Hematopoietic multipotent progenitor cell treated with erythropoietin and hydrocortisone succinate and interleukin-3 and kit ligand, for 6 days (in vitro differentiated cells): ENCODE data around the gene MAPK1.
"Not testable (repeated sequence)": the region's sequence is repeated elsewhere in the genome, so short reads cannot be mapped to it uniquely, and the experiment has no call there.

Experiments used
- DNase-seq: peaks from one replicate; pipeline ENCODE4 v3.0.0-alpha.2; 2015

Gene MAPK1

DNA sequence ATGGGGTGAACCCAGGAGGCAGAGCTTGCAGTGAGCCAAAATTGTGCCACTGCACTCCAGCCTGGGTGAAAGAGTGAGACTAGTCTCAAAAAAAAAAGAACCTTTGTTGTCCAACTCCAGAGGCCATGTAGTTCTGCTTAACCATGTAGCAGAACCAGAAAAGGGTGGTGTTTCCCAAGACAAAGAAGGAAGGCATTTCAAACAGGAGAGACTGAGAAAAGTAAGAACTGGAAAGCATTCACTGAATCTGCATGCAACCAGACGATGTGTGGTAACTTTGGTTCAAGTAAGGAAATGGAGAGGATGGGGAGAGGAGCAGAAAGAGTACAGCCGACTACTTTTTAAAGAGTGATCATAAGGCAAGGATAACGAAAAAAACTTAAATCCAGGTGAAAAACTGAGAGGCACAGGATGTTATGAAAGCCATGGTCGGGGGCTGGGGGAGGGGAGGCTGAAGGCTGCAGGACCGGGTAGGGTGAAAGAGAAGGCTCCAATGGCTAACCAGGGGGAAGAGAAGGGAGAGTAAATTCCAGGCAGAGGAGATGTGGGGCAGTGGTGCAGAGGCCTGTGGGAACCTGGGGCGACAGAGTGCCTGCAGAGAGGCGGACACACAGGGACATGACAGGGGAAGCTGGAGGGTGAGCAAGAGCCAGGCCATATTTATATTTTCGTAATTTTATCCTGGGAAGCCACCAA is 48.8 kb downstream of the MAPK1 start:
- no peak for DNase-seq

DNA sequence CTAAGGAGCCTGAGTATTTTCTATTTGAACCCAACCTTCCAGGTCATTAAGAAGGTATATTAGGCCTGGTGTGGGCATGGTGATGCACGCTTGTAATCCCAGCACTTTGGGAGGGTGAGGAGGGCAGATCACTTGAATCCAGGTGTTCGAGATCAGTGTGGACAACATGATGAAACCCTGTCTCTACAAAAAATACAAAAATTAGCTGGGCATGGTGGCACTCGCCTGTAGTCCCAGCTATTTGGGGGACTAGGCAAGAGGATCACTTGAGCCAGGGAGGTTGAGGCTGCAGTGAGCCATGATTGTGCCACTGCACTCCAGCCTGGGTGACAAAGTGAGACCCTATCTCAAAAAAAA is 50.0 kb downstream of the MAPK1 start:
- DNase-seq: not testable (repeated sequence)

DNA sequence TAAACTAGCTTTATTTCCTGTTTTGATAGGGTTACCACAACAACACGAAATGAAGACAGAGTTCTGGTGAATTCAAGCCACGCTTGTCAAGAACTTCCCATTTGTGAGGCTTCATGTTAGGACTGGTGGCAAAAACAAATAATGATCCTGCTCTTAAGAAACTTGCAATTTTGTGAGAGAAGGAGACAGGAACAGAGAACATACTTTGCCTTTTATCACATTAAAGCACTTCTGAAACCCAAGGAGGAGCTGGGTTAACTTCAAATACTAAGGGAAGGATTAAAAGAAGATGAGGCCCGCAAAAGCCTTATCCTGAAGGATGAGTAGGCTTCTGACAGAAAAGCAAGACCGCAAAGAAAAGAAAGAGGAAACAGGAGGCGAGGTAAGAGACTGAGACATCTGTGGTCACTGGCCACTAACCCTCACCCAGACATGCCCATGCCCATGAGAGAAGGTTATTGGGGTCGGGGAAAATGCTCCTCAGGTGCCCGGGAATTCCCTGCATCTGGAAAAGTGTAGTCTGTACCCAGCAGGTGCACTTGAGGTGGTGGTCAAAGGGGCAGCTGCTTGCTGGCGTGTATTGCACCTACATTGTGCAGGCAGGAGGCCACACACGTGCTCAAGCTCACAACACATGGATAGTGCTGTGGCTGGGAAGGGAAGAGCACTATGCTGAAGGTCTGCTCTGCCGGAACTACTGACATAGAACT is 50.5 kb downstream of the MAPK1 start:
- DNase-seq: peak; percentile 92

DNA sequence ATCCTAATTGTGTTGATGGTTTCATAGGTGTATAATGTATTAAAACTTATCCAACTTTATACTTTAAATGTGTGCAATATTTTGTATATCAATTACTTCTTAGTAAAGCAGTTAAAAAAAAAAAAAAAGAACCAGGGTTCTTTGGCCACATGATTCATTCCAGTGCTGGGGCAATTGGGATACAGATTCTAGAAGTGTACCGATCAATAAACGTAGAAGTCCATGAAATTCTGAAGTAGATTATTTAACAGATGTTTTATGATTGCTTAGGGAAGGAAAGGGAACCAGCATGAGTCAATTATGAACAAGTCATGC is 51.0 kb downstream of the MAPK1 start:
- no peak for DNase-seq

DNA sequence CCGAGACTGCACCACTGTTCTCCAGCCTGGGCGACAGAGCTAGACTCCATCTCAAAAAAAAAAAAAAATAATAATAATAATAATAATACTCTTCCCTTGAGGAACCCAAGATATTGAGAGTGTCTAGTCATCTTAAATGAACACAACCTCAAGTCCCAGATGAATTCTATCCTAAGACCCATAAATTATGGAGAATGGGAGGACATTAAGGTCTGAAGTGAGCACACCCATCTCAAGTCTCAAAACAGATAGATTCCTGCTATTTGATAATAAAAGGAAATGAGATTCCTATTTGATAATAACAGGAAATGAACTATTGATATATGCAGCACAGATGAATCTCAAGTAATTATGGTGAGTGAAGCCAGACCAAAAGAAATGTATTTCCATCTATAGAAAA is 51.5 kb downstream of the MAPK1 start:
- no peak for DNase-seq

DNA sequence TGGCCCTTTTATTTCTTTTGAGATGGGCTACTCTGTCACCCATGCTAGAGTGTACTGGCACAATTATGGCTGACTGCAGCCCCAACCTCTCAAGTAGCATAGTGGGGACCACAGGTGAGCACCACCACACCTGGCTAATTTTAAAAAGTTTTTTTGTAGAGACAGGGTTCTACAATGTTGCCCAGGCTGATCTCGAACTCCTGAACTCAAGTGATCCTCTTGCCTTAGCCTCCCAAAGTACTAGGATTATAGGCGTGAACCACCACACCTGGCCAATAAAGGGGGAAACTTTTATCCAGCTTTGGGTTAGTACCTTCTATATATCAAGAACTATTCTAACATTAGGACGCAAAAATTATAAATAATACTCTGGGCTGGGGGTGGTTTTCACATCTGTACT is 52.1 kb downstream of the MAPK1 start:
- no peak for DNase-seq

DNA sequence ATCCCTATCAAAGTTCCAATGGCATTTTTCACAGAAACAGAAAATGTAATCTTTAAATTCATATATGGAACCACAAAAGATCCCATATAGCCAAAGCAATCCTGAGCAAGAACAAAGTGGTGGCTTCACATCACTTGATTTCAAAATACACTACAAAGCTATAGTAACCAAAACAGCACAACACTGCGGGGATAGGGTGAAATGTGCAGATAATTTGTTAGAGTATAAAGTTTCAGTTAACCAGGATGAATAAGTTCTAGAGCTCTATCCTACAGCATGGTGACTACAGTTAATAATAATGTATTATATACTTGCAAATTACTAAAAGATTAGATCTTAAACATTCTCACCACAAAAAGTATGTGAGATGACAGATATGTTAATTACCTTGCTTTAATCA is 55.5 kb downstream of the MAPK1 start:
- no peak for DNase-seq

DNA sequence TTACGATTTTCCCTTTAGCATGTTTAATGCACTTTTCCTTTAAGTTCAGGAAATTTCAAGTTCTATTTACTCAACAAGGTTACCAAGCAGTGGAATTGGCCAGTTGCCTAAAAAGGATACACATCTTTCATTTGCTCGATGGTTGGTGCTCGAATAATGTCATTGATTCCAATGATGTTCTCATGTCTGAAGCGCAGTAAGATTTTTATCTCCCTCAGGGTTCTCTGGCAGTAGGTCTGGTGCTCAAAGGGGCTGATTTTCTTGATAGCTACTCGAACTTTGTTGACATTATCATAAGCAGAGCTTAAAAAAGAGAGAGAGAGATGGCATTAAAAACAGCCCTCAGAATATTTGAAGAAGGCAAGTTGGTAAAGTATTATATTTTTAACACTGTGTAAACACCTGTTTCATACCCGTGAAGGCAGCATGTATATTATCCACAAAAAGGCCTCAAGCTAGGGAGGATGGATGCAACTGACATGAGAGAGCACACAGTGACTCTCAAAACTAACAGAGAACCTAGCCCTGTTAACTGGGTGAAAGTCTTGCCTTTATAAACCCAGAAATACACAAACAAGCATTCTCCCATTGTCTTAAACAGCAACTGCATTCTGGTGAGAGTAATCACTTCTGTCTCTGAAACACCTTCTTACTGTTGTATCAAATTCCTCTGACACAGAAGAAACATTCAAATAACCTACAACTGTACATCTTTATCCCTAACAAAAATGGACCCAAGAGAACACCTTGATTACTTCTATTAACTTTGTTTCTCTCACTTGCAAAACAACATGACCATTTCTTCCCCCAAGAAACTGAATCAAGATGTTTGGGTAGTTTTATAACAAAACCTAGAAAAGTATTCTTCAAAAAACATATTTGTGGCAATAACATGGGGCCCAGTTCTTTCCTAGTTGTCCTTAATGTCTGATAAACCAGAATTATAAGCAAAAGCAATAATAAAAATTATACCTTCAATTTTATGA is 59.6 kb downstream of the MAPK1 start:
- no peak for DNase-seq

DNA sequence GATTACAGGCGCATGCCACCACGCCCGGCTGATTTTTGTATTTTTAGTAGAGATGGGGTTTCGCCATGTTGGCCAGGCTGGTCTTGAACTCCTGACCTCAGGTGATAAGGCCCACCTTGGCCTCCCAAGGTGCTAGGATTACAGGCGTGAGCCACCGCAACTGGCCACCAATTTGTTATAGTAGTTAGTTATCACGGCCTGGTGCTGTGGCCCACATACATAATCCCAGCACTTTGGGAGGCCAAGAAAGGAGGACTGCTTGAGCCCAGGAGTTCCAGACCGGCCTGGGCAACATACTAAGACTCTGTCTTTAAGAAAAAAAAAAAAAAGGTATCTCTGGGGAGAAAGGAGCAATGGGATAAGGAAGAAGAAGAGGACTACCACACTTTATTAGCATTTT is 62.1 kb downstream of the MAPK1 start:
- not testable (repeated sequence) for DNase-seq

DNA sequence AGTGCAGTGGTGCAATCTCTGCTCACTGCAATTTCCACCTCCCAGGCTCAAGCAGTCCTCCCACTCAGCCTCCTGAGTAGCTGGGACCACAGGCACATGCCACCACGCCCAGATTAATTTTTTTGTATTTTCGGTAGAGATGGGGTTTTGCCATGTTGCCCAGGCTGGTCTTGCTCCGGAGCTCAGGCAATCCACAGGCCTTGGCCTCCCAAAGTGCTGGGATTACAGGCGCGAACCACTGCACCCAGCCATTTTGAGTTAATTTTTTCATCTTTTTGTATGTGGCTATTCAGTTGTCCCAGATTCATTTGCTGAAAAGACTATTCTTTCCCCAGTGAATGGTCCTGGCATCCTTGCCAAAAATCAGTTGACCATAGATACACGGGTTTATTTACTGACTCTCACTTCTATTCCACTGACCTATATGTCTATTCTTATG is 63.6 kb downstream of the MAPK1 start:
- DNase-seq: no peak

DNA sequence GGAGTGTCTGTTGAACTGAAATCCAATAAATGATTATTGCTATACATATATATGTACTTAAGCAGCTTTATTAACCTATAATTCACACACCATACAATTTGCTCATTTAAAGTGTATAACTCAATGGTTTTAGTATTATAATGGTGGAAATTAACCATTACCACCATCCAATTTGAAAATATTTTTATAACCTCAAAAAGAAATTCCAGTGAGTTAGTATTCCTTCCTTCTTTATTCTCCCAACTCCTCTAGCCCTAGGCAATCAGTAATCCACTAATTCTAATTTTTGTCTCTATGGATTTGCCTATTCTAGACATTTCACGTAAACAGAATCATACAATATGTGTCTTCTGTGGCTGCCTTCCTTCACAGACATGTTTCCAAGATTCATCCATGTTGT is 64.8 kb downstream of the MAPK1 start:
- DNase-seq: no peak

DNA sequence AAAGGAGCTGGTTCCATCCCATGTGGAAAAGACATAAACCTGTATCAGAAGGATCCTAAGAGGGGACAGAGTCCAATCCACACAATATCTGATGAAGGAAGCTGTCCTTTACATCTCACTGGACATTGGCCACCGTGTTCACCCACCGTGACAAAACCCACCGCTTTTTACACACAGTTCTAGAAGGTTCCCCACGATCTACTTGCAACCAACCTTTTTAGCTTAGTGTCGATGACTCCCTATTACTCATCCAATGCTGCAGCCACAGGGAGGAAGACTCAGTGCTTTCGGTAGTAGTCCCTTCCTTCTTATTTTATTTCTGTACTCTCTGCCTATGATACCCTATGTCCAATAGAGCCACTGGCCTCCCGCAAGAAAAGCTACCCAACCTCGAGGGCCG is 65.4 kb downstream of the MAPK1 start:
- no peak for DNase-seq

DNA sequence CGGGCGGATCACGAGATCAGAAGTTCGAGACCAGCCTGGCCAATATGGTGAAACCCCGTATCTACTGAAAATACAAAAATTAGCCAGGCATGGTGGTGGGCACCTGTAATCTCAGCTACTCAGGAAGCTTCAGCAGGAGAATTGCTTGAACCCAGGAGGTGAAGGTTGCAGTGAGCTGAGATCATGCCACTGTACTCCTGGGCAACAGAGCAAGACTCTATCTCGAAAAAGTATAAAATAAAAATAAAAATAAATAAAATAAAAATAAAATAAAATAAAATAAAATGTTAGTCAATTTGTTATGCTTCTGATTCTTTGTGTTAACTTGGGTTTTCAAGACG is 66.2 kb downstream of the MAPK1 start:
- DNase-seq: not testable (repeated sequence)

DNA sequence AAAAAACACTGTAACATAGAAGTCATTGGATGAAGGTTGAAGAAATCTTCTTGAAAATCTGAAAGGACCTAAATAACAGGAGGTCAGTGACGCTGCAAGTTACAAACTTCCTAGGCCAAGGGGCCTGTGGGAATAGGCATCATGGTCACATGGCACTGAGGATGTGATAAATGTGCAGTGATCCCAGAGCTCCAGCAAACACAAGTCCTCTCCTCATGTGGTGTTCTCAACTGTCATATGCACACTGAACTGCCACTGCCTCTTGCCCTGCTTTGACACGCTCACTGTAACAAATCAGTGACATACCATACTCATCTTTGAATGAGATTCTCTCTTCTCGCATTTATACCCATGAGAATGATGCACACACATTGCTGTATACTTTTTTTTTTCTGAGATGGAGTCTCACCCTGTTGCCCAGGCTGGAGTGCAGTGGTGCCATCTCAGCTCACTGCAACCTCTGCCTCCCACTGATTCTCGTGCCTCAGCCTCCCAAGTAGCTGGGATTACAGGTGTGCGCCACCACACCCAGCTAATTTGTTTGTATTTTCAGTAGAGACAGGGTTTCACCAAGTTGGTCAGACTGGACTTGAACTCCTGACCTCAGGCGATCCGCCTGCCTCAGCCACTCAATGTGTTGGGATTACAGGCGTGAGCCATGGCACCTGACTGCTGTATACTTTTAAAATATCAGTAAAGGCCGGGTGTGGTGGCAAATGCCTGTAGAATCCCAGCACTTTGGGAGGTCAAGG is 66.7 kb downstream of the MAPK1 start:
- no peak for DNase-seq

DNA sequence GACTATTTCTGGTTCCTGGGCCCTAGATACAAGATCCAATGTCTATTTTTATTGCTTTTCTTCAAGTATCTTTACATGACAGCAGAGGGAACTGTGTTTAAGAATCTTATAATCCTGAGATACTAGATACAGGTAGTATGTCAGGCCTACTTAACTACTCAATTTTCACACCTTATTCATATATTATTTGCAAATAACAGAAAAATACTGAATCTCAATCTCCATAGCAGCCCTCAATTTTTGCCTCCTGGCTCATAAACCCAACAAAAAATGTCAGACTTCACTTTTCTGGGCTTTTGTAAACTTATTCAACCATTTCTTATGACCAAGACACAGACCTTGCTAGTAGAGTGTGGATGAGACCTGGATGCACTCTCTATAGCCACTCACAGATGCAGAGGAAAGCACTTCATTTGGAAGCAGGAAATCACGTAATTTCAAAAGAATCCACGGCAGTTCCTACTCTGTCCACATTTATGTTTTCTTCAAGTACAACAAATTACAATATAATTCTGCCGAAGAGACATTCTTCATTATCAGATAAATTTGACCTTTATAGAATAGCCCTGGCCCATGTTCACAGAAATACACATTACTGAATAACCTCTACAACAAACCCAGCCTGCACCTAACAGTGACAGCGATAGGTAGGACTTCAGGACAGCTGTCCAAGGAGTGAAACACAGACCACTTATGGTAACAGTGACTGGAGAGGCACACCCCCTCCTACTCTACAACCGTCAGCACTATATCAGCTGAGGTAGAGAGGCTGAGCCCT is 69.8 kb downstream of the MAPK1 start:
- no peak for DNase-seq

DNA sequence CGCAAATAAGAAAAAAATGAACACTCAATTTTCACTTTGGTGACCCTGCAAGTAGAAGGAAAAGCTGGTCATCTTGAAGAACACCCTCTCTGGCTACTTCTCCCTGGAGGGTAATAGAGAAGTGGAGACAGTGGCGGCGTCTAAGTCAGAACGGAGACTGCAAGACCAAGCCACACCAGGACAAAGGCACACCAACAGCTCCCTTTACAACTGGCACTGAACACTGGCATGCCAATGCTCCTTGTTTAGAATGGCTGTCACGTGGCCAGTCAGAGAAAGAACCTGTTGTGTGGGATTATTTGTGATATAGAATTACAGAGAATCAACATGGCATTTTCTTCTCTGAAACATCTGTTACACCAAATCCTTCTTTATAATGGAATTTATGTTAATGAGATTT is 70.6 kb downstream of the MAPK1 start:
- DNase-seq: no peak

DNA sequence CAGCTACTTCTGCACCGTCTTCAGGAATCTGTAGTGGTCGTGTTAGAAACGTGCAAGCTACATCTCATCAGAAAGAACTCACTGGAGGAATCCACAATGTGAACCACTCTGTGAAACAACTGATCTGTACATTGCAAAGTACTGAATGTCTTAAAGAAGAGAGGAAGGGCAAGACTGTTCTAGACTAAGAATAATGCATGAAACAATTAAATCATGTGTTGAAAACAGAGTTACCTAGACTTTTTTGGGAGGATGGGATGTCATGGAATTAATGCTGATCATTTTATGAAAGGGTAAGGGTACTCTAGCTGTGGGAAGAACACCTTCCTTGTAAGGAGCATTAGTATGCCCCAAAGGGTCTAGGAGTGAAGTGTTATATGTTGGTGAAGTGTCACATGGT is 71.2 kb downstream of the MAPK1 start:
- DNase-seq: no peak

DNA sequence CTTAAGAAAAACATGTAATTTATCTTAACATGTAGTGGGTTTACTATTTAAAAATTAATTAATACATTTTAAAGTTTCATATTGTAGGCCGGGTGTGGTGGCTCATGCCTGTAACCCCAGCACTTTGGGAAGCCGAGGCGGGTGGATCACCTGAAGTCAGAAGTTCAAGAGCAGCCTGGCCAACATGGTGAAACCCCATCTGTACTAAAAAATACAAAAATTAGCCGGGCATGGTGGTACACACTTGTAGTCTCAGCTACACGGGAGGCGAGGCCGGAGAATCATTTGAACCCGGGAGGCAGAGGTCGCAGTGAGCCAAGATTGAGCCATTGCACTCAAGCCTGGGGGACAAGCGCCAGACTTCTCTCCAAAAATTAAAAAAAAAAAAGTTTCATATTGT is 73.7 kb downstream of the MAPK1 start:
- not testable (repeated sequence) for DNase-seq

DNA sequence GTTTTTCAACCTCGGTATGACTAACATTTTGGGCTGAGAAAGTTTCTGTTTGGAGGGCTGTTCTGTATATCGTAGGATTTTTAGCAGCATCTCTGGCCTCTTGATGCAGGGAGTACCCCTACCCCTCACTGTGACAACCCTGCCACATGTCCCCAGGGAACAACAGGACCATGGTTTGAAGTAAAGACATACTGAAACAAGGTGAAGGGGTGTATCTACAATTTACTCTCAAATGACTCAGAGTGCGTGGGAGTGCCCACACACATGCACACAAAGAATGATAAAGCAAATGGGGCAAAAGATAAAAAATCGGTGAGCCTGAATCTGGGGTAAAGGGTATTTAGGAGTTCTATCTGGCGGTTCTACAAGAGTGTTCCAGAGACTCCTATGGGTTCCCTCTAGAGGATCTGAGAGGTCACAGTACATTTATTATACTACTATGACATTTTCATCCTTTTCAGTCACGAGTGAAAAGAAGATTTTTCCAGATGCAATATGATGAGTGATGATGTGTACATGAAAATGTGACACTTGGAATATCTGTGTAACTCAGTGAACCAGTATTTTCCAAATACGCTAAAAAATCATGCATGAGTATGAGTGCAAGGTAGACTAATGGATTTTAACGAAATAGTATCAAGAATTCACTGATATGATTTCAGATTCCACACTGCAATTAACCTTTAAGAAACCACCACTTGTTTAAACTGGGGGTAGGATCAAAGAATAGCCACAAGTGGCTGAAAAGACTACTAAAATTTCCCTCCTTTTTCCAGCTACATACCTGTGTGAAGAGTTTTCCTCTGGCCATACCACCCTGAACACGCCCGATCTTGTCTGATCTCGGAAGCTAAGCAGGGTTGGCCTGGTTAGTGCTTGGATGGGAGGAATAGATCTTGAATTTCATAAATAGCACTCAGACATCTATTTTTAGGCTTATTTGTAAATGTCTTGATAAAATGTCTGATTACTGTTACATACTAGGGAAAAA is 75.5 kb downstream of the MAPK1 start:
- peak; percentile 86 for DNase-seq

DNA sequence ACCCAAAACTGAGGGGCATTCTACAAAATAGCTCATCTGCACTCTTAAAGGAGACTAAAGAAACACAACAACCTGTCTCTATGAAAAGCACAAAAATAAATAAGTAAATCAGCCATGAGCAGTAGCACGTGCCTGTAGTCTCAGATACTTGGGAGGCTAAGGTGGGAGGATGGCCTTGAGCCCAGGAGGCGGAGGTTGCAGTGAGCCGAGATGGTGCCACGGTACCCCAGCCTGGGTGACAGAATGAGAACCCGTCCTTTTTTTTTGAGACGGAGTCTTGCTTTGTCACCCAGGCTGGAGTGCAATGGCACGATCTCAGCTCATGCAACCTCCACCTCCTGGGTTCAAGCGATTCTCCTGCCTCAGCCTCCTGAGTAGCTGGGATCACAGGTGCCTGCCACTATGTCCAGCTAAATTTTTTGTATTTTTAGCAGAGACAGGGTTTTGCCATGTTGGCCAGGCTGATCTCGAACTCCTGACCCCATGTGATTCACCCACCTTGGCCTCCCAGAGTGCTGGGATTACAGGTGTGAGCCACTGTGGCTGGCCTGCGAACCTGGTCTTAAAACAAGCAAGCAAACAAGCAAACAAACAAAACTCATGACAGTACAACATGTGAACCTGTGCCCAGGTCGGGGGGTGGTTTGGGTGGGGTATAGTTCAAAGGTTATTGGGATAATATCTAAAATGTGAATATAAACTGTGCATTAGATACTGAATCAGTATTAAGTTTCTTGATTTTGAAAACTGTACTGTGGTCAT is 76.4 kb downstream of the MAPK1 start:
- not testable (repeated sequence) for DNase-seq
